Naive B cell (primary cell): Measurements from ENCODE around the gene ZMYM1. TPM values are rescaled to one million over a fixed set of nuclear protein-coding genes. Genes with fewer than 3 reads are reported as not detected.
"Not testable (repeated sequence)": the region's sequence is repeated elsewhere in the genome, so short reads cannot be mapped to it uniquely, and the experiment has no call there.

ENCODE experiments used
- ATAC-seq, 2 donors: fragments of 150-1000 bp; cut with Tn5 transposase; 2 replicates each; pipeline ENCODE4 v1.10.0; 2021; ENCODE audit warnings: low read depth in 2 of 2, mild to moderate bottlenecking in 2 of 2, moderate library complexity in 2 of 2
- DNase-seq: peaks from one replicate; pipeline ENCODE4 v3.0.0; 2022
- H3K27ac Mint-ChIP-seq, 6 donors: one replicate each; pipeline ENCODE4 v1.8.0; 2020 to 2022; ENCODE audit warnings: mild to moderate bottlenecking in 6 of 6, mixed read lengths in 6 of 6, moderate library complexity in 5 of 6, inconsistent platforms in 2 of 6
- H3K27me3 Mint-ChIP-seq, 3 donors: one replicate each; pipeline ENCODE4 v1.8.0; 2021 to 2022; ENCODE audit warnings: mixed read lengths in 3 of 3, mild to moderate bottlenecking in 1 of 3
- H3K36me3 Mint-ChIP-seq, 2 donors: one replicate each; pipeline ENCODE4 v1.8.0; 2020 to 2022; ENCODE audit warnings: mixed read lengths in 2 of 2, inconsistent platforms in 1 of 2, mild to moderate bottlenecking in 1 of 2
- H3K4me1 Mint-ChIP-seq, 3 donors: one replicate each; pipeline ENCODE4 v1.8.0; 2020 to 2022; ENCODE audit warnings: mixed read lengths in 3 of 3, inconsistent platforms in 1 of 3, mild to moderate bottlenecking in 1 of 3, moderate library complexity in 1 of 3
- H3K4me3 Mint-ChIP-seq, 8 donors: one replicate each; pipeline ENCODE4 v1.8.0; 2020 to 2022; ENCODE audit warnings: mild to moderate bottlenecking in 8 of 8, mixed read lengths in 8 of 8, moderate library complexity in 8 of 8, inconsistent platforms in 2 of 8
- H3K9me3 Mint-ChIP-seq, 7 donors: one replicate each; pipeline ENCODE4 v1.8.0; 2020 to 2022; ENCODE audit warnings: mixed read lengths in 7 of 7, mild to moderate bottlenecking in 5 of 7, inconsistent platforms in 2 of 7, moderate library complexity in 1 of 7
- polyA plus RNA-seq, 6 donors: library from polyadenylated mRNA; unstranded; fragments of 300-500 nt; fragmentation: Illumina TruSeq; gene quantifications; one replicate each; pipeline ENCODE4 v1.2.3, GENCODE V29; 2021; ENCODE audit warnings: low read depth in 6 of 6

Gene ZMYM1
- polyA plus RNA-seq, 6 donors from 2014 or later, result 10.7 to 15.7 (median 13.4) TPM

DNA sequence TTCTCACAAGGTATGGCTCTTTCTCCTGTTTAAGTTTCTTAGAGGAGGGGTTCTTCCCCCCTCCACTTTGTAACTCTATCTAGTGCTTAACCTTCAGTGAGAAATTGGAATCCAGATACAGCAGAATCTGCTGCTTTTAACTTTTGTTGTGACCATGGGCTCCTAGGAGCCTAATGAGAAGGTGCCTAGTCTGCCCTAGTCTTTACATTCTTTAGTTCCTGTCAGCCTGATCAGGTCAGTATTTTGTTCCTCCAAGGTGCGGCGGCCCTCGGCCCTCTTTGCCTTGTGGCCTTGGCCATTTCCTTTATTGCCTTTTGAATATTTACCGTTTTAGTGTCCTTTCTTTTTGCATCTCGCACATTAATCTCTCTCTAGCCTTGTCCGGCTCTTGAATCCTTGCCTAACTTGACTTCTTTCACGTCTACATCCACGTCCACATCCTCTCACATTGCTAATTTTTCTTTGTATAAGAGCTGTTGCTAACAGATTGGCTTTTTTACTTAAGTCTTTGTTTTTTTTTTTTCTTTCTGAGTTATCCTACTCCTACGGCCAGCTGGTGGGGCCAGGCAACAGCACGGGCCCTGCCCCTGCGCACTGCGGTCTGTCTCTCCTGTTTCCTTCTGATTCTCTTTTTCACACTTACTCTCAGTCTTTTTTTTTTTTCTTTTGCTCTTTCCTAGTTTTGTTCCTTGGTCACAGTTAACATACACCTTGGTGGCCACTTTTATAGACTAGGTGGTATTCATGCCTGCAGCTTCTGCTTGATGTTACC is 64.7 kb downstream of the ZMYM1 start:
- H3K27ac Mint-ChIP-seq, result peak overlapping the region in 1 of 6 donors; percentile 1
- no peaks in the 10 kb centered on the region for H3K9me3 Mint-ChIP-seq
- DNase-seq, result no peak
- no peak overlapping the region for H3K4me3 Mint-ChIP-seq
- no peaks in the 10 kb centered on the region for H3K36me3 Mint-ChIP-seq
- peaks cover 0 to 11% (median 0%) of the 10 kb centered on the region in 3 donors for H3K27me3 Mint-ChIP-seq
- no peak for ATAC-seq
- H3K4me1 Mint-ChIP-seq, result no peaks in the 10 kb centered on the region

GRCh38 chr1:35145892-35146549 is 66.8 kb downstream of the ZMYM1 start:
- not testable (repeated sequence) for ATAC-seq

GRCh38 chr1:35151220-35151619 is 72.0 kb downstream of the ZMYM1 start:
- H3K27me3 Mint-ChIP-seq, result peaks cover 8 to 11% (median 9%) of the 10 kb centered on the region in 3 donors
- no peak overlapping the region for H3K4me3 Mint-ChIP-seq
- DNase-seq, result no peak
- no peak for ATAC-seq
- H3K36me3 Mint-ChIP-seq, result no peaks in the 10 kb centered on the region
- no peaks in the 10 kb centered on the region for H3K4me1 Mint-ChIP-seq
- H3K27ac Mint-ChIP-seq, result no peak overlapping the region
- H3K9me3 Mint-ChIP-seq, result peaks cover 0 to 12% (median 5%) of the 10 kb centered on the region in 7 donors

More at GRCh38 chr1:35145892-35146549, 66.8 kb downstream of the ZMYM1 start:
- peak overlapping the region in 1 of 6 donors; percentile 59 for H3K27ac Mint-ChIP-seq
- DNase-seq, H3K9me3 Mint-ChIP-seq, H3K4me1 Mint-ChIP-seq, H3K4me3 Mint-ChIP-seq, H3K36me3 Mint-ChIP-seq: not testable (repeated sequence)
- H3K27me3 Mint-ChIP-seq, result peaks cover 0 to 11% (median 0%) of the 10 kb centered on the region in 3 donors

DNA sequence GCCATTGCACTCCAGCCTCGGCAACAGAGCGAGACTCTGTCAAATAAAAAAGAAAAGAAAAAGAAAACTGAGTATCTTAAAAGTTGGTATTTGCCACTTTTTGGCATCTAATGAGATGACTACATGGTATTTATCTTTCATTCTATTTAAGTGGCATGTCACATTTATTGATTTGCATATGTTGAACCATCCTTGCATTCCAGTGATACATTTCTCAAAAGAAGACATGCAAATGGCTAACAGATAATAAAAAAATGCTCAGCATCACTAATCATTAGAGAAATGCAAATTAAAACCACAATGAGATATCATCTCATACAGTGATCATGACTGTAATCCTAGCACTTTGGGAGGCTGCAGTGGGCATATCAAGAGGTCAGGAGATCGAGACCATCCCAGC is 85.7 kb downstream of the ZMYM1 start:
- no peaks in the 10 kb centered on the region for H3K36me3 Mint-ChIP-seq
- no peak for ATAC-seq
- H3K27ac Mint-ChIP-seq, result no peak overlapping the region
- no peak for DNase-seq
- H3K27me3 Mint-ChIP-seq, result no peaks in the 10 kb centered on the region
- H3K4me3 Mint-ChIP-seq, result no peak overlapping the region
- H3K4me1 Mint-ChIP-seq, result no peaks in the 10 kb centered on the region
- peaks cover 0 to 16% (median 8%) of the 10 kb centered on the region in 7 donors for H3K9me3 Mint-ChIP-seq

Other genes with a start within 250 kb of the ZMYM1 start
- 100 to 1,000 TPM in 1 of 6 donors, 10 to 100 TPM in 5; 66.8 to 124 (median 73.1) TPM for gene SMIM12, start 219.6 kb upstream of the ZMYM1 start, polyA plus RNA-seq
- 1 to 10 TPM in 1 of 6 donors, under 1 TPM in 4, not detected in 1; 0.25 to 1.4 (median 0.41) TPM for gene DLGAP3, start 149.7 kb upstream of the ZMYM1 start, polyA plus RNA-seq
- 10 to 100 TPM; 36.0 to 89.6 (median 77.9) TPM for gene TMEM35B, start 94.0 kb upstream of the ZMYM1 start, polyA plus RNA-seq
- gene ZMYM6, start 47.4 kb upstream of the ZMYM1 start, polyA plus RNA-seq, result 10 to 100 TPM in 4 of 6 donors, 1 to 10 TPM in 2; 8.0 to 18.9 (median 12.7) TPM
- gene SFPQ, start 113.8 kb downstream of the ZMYM1 start, polyA plus RNA-seq, result 100 to 1,000 TPM in 5 of 6 donors, 10 to 100 TPM in 1; 71.0 to 191 (median 116) TPM
- 10 to 100 TPM; 17.1 to 42.0 (median 36.6) TPM for gene ZMYM4, start 189.3 kb downstream of the ZMYM1 start, polyA plus RNA-seq